OCI-LY3 (cell line): Measurements from ENCODE around the gene SMAD3.

ENCODE experiments used
- H2AFZ ChIP-seq: fragments of 200-600, 300-600 bp; shearing (Covaris generic); 2 replicates; pipeline ENCODE4 v1.6.0; 2014; ENCODE audit warnings: antibody characterized with exemption, low read depth, low read length
- H3K27ac ChIP-seq: fragments of 200-600, 300-600 bp; sonication (generic); 2 replicates; pipeline ENCODE4 v1.5.1; 2014; ENCODE audit warnings: mild to moderate bottlenecking, low read length, moderate library complexity, mixed read lengths
- H3K27me3 ChIP-seq: fragments of 200-600, 300-600 bp; sonication (generic); 2 replicates; pipeline ENCODE4 v1.6.1; 2014; ENCODE audit warnings: low read depth, low read length, mixed read lengths
- H3K36me3 ChIP-seq: fragments of 200-600, 300-600 bp; sonication (generic); replicated peaks from 2 replicates; pipeline ENCODE3; 2014; ENCODE audit warnings: low read depth, low read length, mixed read lengths
- H3K4me1 ChIP-seq: fragments of 300-600, 200-600 bp; sonication (generic); 2 replicates; pipeline ENCODE4 v1.6.1; 2014; ENCODE audit warnings: low read length, mixed read lengths
- H3K4me2 ChIP-seq: fragments of 200-600, 300-600 bp; sonication (generic); 2 replicates; pipeline ENCODE4 v1.6.1; 2014; ENCODE audit warnings: low read length, mixed read lengths
- H3K4me3 ChIP-seq: fragments of 300-600, 200-600 bp; sonication (generic); 2 replicates; pipeline ENCODE4 v1.5.1; 2014; ENCODE audit warnings: antibody characterized with exemption, mild to moderate bottlenecking, low read length, moderate library complexity
- H3K79me2 ChIP-seq: fragments of 300-600, 200-600 bp; shearing (Covaris generic); 2 replicates; pipeline ENCODE4 v1.6.1; 2014; ENCODE audit warnings: mild to moderate bottlenecking, low read length, mixed read lengths
- H3K9ac ChIP-seq: fragments of 300-600, 200-600 bp; shearing (Covaris generic); 2 replicates; pipeline ENCODE4 v1.6.0; 2014; ENCODE audit warnings: mild to moderate bottlenecking, low read length, moderate library complexity
- H3K9me3 ChIP-seq: fragments of 200-600, 300-600 bp; shearing (Covaris generic); 2 replicates; pipeline ENCODE4 v1.6.1; 2014; ENCODE audit warnings: low read length, mixed read lengths; ENCODE audit not compliant: insufficient read depth
- H4K20me1 ChIP-seq: fragments of 200-600, 300-600 bp; sonication (generic); 2 replicates; pipeline ENCODE4 v1.6.1; 2016; ENCODE audit warnings: low read length, mixed read lengths; ENCODE audit not compliant: insufficient read depth
- CTCF ChIP-seq: fragments of 200-600, 300-600 bp; sonication (generic); IDR thresholded peaks from 2 replicates; pipeline ENCODE4 v1.5.1; 2014; ENCODE audit warnings: antibody characterized with exemption, low read length, low read depth
- EZH2phosphoT487 ChIP-seq: fragments of 200-600 bp; shearing (Covaris generic); IDR thresholded peaks from 2 replicates; pipeline ENCODE4 v1.6.1; 2018; ENCODE audit warnings: antibody characterized with exemption, mixed run types, low read depth

The SMAD3 gene

GRCh38 chr15:67094001-67094826 lies 28.8 kb downstream of the SMAD3 start:
- H3K4me1 ChIP-seq = peaks cover 47% of the 10 kb centered on the region
- H3K9ac ChIP-seq = no peak overlapping the region
- peaks cover 36% of the 10 kb centered on the region for H3K27me3 ChIP-seq
- no peak overlapping the region for H2AFZ ChIP-seq
- peaks cover 10% of the 10 kb centered on the region for H3K36me3 ChIP-seq
- peak overlapping the region; percentile 81 for H3K4me2 ChIP-seq
- H3K4me3 ChIP-seq = peak overlapping the region; percentile 53; the same call in 1 of the 2 replicates
- H4K20me1 ChIP-seq = peaks cover 30% of the 10 kb centered on the region
- H3K79me2 ChIP-seq = no peaks in the 10 kb centered on the region; the same call in 1 of the 2 replicates
- no peak for TF ChIP-seq EZH2phosphoT487
- TF ChIP-seq CTCF = no peak
- no peak overlapping the region for H3K27ac ChIP-seq
- no peaks in the 10 kb centered on the region for H3K9me3 ChIP-seq

GRCh38 chr15:67095912-67096311 lies 30.5 kb downstream of the SMAD3 start:
- no peak for TF ChIP-seq CTCF
- TF ChIP-seq EZH2phosphoT487 = no peak
- H4K20me1 ChIP-seq = peaks cover 23% of the 10 kb centered on the region; the same call in 1 of the 2 replicates

GRCh38 chr15:67096546-67097294 lies 31.3 kb downstream of the SMAD3 start:
- H3K36me3 ChIP-seq = peaks cover 10% of the 10 kb centered on the region
- H3K9me3 ChIP-seq = no peaks in the 10 kb centered on the region
- no peak for TF ChIP-seq EZH2phosphoT487
- no peak for TF ChIP-seq CTCF
- no peak overlapping the region for H2AFZ ChIP-seq
- no peak overlapping the region for H3K4me3 ChIP-seq
- H3K27ac ChIP-seq = no peak overlapping the region
- no peak overlapping the region for H3K4me2 ChIP-seq
- 0 out of 2 replicates have a peak, but pooled peaks cover 12% of the 10 kb centered on the region for H3K27me3 ChIP-seq
- H3K9ac ChIP-seq = no peak overlapping the region
- peaks cover 3% of the 10 kb centered on the region for H3K79me2 ChIP-seq
- peaks cover 17% of the 10 kb centered on the region; the same call in 1 of the 2 replicates for H4K20me1 ChIP-seq
- peaks cover 53% of the 10 kb centered on the region for H3K4me1 ChIP-seq

More at GRCh38 chr15:67095912-67096311, 30.5 kb downstream of the SMAD3 start:
- peaks cover 55% of the 10 kb centered on the region for H3K4me1 ChIP-seq
- H3K4me2 ChIP-seq = no peak overlapping the region
- H3K9me3 ChIP-seq = no peaks in the 10 kb centered on the region
- H3K9ac ChIP-seq = no peak overlapping the region
- H3K79me2 ChIP-seq = no peaks in the 10 kb centered on the region; the same call in 1 of the 2 replicates
- H3K27ac ChIP-seq = no peak overlapping the region
- no peak overlapping the region for H3K4me3 ChIP-seq
- H3K27me3 ChIP-seq = peaks cover 19% of the 10 kb centered on the region
- H2AFZ ChIP-seq = no peak overlapping the region
- peaks cover 10% of the 10 kb centered on the region for H3K36me3 ChIP-seq

- Histone ChIP-seq H3K4me2 (no peak overlapping the region), H3K27me3 (0 out of 2 replicates have a peak, but pooled peaks cover 6% of the 10 kb centered on the region), H3K79me2 (peaks cover 7% of the 10 kb centered on the region), H3K27ac (no peak overlapping the region), H3K36me3 (peaks cover 10% of the 10 kb centered on the region), H3K9ac (no peak overlapping the region), H4K20me1 (peaks cover 14% of the 10 kb centered on the region; the same call in 1 of the 2 replicates), H3K4me3 (no peak overlapping the region), H3K9me3 (no peaks in the 10 kb centered on the region), H2AFZ (no peak overlapping the region), H3K4me1 (peaks cover 53% of the 10 kb centered on the region)
- TF ChIP-seq CTCF (no peak), EZH2phosphoT487 (no peak)
These were observed 32.0 kb downstream of the SMAD3 start for GRCh38 chr15:67097424-67097823.
